ENCODE measurements around the gene VAMP4.

GRCh38 chr1:171655746-171656116 is 86.1 kb downstream of the VAMP4 start:
- no peak for TF ChIP-seq FOXA1 (IDR thresholded peaks at IDR 0.05)
- no peak for TF ChIP-seq L3MBTL2 (conservative IDR thresholded peaks at IDR 0.05)
- TF ChIP-seq PKNOX1 (IDR thresholded peaks at IDR 0.05) = no peak
